H1 (cell line): Measurements from ENCODE around the gene CAMTA1. TPM values are rescaled to one million over a fixed set of nuclear protein-coding genes. Genes with fewer than 3 reads are reported as not detected.

Experiments used
- CTCF ChIA-PET: fragments of 300-600 bp; sonication (Branson Sonifier 250); formaldehyde crosslinking; loops from one replicate; lab custom pipeline; 2021; ENCODE audit not compliant: partially characterized antibody; lab: Charles Lee
- POLR2A ChIA-PET: fragments of 300-600 bp; sonication (Branson Sonifier 250); formaldehyde crosslinking; loops from one replicate; lab custom pipeline; 2021; ENCODE audit warnings: inconsistent platforms; ENCODE audit not compliant: partially characterized antibody; lab: Charles Lee
- DNase-seq, 2 experiments: peaks; one replicate each; pipeline versions ENCODE4 v3.0.0 to v3.0.0-alpha.2; 2010 to 2022; ENCODE audit warnings: low spot score in 2 of 2, low read depth in 1 of 2, mixed read lengths in 1 of 2
- FAIRE-seq: peaks from 2 replicates; lab custom pipeline; 2011; peaks lifted over from hg19 to GRCh38; lab: Jason Lieb, UNC
- H2AFZ ChIP-seq: 2 replicates; pipeline ENCODE4 v1.8.1; 2012; ENCODE audit warnings: low read length, inconsistent platforms
- H2AK5ac ChIP-seq: 2 replicates; pipeline ENCODE4 v1.6.1; 2013; ENCODE audit warnings: low read depth, low read length
- H2BK120ac ChIP-seq: replicated peaks from 2 replicates; pipeline ENCODE3; 2013; ENCODE audit warnings: low read depth, low read length, inconsistent platforms
- H2BK12ac ChIP-seq: 2 replicates; pipeline ENCODE4 v1.6.1; 2013; ENCODE audit warnings: low read depth, low read length
- H2BK15ac ChIP-seq: 2 replicates; pipeline ENCODE4 v1.6.1; 2013; ENCODE audit warnings: low read length
- H2BK20ac ChIP-seq: 2 replicates; pipeline ENCODE4 v1.6.1; 2013; ENCODE audit warnings: low read length
- H2BK5ac ChIP-seq: 2 replicates; pipeline ENCODE4 v1.6.1; 2013; ENCODE audit warnings: low read depth, low read length
- H3K14ac ChIP-seq: 2 replicates; pipeline ENCODE4 v1.6.1; 2013; ENCODE audit warnings: inconsistent platforms; ENCODE audit not compliant: insufficient read length
- H3K18ac ChIP-seq: 2 replicates; pipeline ENCODE4 v1.6.1; 2013; ENCODE audit warnings: low read length; ENCODE audit errors: extremely low read depth
- H3K23ac ChIP-seq: 2 replicates; pipeline ENCODE4 v1.6.1; 2013; ENCODE audit warnings: inconsistent platforms; ENCODE audit not compliant: insufficient read length
- H3K23me2 ChIP-seq: 2 replicates; pipeline ENCODE4 v1.6.1; 2013; ENCODE audit warnings: low read depth, low read length
- H3K27ac ChIP-seq: 2 replicates; pipeline ENCODE4 v1.6.1; 2011; ENCODE audit warnings: low read depth, low read length, inconsistent platforms
- H3K27me3 ChIP-seq, 4 experiments: replicated peaks in 1 of 4; 1 replicate in 1 of 4; 2 replicates in 3 of 4; pipeline versions ENCODE4 v1.6.1 to v1.8.1; 2011 to 2013; ENCODE audit warnings: low read length in 3 of 4, mild to moderate bottlenecking in 3 of 4, inconsistent platforms in 2 of 4, mixed read lengths in 2 of 4, moderate library complexity in 1 of 4; ENCODE audit not compliant: control insufficient read depth in 3 of 4, insufficient read depth in 3 of 4; ENCODE audit errors: extremely low read depth in 1 of 4
- H3K36me3 ChIP-seq, 4 experiments: 2 replicates each; pipeline versions ENCODE4 v1.6.1 to v1.8.1; 2011 to 2013; ENCODE audit warnings: mild to moderate bottlenecking in 4 of 4, low read length in 3 of 4, moderate library complexity in 2 of 4, control low read depth in 1 of 4, inconsistent platforms in 1 of 4; ENCODE audit not compliant: insufficient read depth in 4 of 4, control insufficient read depth in 2 of 4
- H3K4ac ChIP-seq: replicated peaks from 2 replicates; pipeline ENCODE3; 2013; ENCODE audit warnings: low read length, low read depth, mixed read lengths, inconsistent platforms; ENCODE audit not compliant: insufficient read length
- H3K4me1 ChIP-seq, 4 experiments: replicated peaks in 1 of 4; 1 replicate in 1 of 4; 2 replicates in 3 of 4; pipeline versions ENCODE4 v1.6.1 to v1.8.1; 2011 to 2013; ENCODE audit warnings: low read length in 3 of 4, inconsistent platforms in 2 of 4, mixed read lengths in 1 of 4; ENCODE audit not compliant: insufficient read depth in 4 of 4, control insufficient read depth in 3 of 4
- H3K4me2 ChIP-seq, 2 experiments: 2 replicates each; pipeline versions ENCODE4 v1.6.1 to v1.8.1; 2011 to 2013; ENCODE audit warnings: low read depth in 2 of 2, low read length in 2 of 2, control low read depth in 1 of 2, inconsistent platforms in 1 of 2, mild to moderate bottlenecking in 1 of 2; ENCODE audit not compliant: insufficient read depth in 1 of 2
- H3K4me3 ChIP-seq, 4 experiments: fragments of 200-600, 300-600 bp in 1 of 4; sonication (generic), shearing (Covaris generic), sonication (Bioruptor Twin) in 1 of 4; 2 replicates each; pipeline versions ENCODE4 v1.5.1 to v1.8.1; 2011 to 2016; ENCODE audit warnings: low read length in 4 of 4, low read depth in 3 of 4, control low read depth in 2 of 4, inconsistent platforms in 2 of 4, mild to moderate bottlenecking in 2 of 4, mixed read lengths in 1 of 4, moderate library complexity in 1 of 4; ENCODE audit not compliant: insufficient read depth in 2 of 4; ENCODE audit errors: extremely low read depth in 1 of 4
- H3K56ac ChIP-seq: replicated peaks from 2 replicates; pipeline ENCODE3; 2013; ENCODE audit warnings: low read depth, mild to moderate bottlenecking, mixed read lengths, low read length, inconsistent platforms; ENCODE audit not compliant: insufficient read length
- H3K79me1 ChIP-seq: 2 replicates; pipeline ENCODE4 v1.6.1; 2013; ENCODE audit warnings: low read depth, low read length, control low read depth
- H3K79me2 ChIP-seq, 2 experiments: 2 replicates each; pipeline versions ENCODE4 v1.6.1 to v1.8.1; 2012 to 2013; ENCODE audit warnings: low read length in 2 of 2, mild to moderate bottlenecking in 2 of 2, inconsistent platforms in 1 of 2; ENCODE audit not compliant: insufficient read depth in 2 of 2, control insufficient read depth in 1 of 2
- H3K9ac ChIP-seq, 4 experiments: replicated peaks in 1 of 4; 1 replicate in 1 of 4; 2 replicates in 3 of 4; pipeline versions ENCODE4 v1.6.1 to v1.8.1; 2011 to 2013; ENCODE audit warnings: low read depth in 3 of 4, low read length in 3 of 4, control low read depth in 2 of 4, mild to moderate bottlenecking in 2 of 4, moderate library complexity in 2 of 4, inconsistent platforms in 1 of 4; ENCODE audit errors: extremely low read depth in 1 of 4
- H3K9me3 ChIP-seq, 2 experiments: 2 replicates each; pipeline versions ENCODE4 v1.6.1 to v1.8.1; 2012 to 2013; ENCODE audit warnings: mild to moderate bottlenecking in 2 of 2, moderate library complexity in 2 of 2, control low read depth in 1 of 2, inconsistent platforms in 1 of 2, low read depth in 1 of 2, low read length in 1 of 2, mixed read lengths in 1 of 2; ENCODE audit not compliant: insufficient read depth in 2 of 2
- H4K20me1 ChIP-seq, 2 experiments: replicated peaks in 1 of 2; 2 replicates each; pipeline versions ENCODE3 to v1.8.1; 2011 to 2013; ENCODE audit warnings: inconsistent platforms in 2 of 2, low read length in 2 of 2, mild to moderate bottlenecking in 1 of 2; ENCODE audit not compliant: insufficient read depth in 2 of 2, control insufficient read depth in 1 of 2
- H4K5ac ChIP-seq: 2 replicates; pipeline ENCODE4 v1.6.1; 2013; ENCODE audit warnings: low read length, low read depth, mixed read lengths, inconsistent platforms; ENCODE audit not compliant: insufficient read length
- H4K8ac ChIP-seq: 2 replicates; pipeline ENCODE4 v1.8.0; 2013; ENCODE audit warnings: mild to moderate bottlenecking, moderate library complexity, low read length, inconsistent platforms; ENCODE audit not compliant: insufficient read depth; ENCODE audit errors: extremely low read depth
- H4K91ac ChIP-seq: replicated peaks from 2 replicates; pipeline ENCODE3; 2013; ENCODE audit warnings: low read length, mixed read lengths, inconsistent platforms; ENCODE audit not compliant: insufficient read length
- KDM1A ChIP-seq: fragments of 200-600, 300-600 bp; sonication (generic); IDR thresholded peaks from 2 replicates; pipeline ENCODE4 v1.7.1; 2016; ENCODE audit warnings: mild to moderate bottlenecking, low read length, borderline replicate concordance
- SIRT6 ChIP-seq: IDR thresholded peaks from one replicate; pipeline ENCODE4 v1.7.1; 2012; ENCODE audit warnings: low read length, inconsistent platforms
- WGBS, 2 experiments: shearing (Covaris generic) in 1 of 2; methylation state at CpG; one replicate each; pipeline versions ENCODE4 v1.1.6 to v1.1.7; 2013 to 2015; ENCODE audit warnings: low lambda C conversion rate in 2 of 2, mixed read lengths in 2 of 2, inconsistent platforms in 1 of 2, low coverage in 1 of 2, missing lambda C conversion rate in 1 of 2; ENCODE audit not compliant: insufficient replicate concordance in 2 of 2, insufficient coverage in 1 of 2, insufficient read length in 1 of 2; ENCODE audit errors: extremely low coverage in 1 of 2, missing lambda C conversion rate in 1 of 2; 5-methylcytosine and 5-hydroxymethylcytosine counted together
- polyA plus RNA-seq, 7 experiments: library from polyadenylated mRNA; depleted of rRNA in 3 of 7; stranded (reverse) in 5 of 7; unstranded in 2 of 7; fragments of >200 nt in 5 of 7; fragments of 200-250 nt in 2 of 7; gene quantifications; 1 replicate in 5 of 7; 2 replicates in 1 of 7; 4 replicates in 1 of 7; pipeline versions ENCODE4 v1.2.1 to v1.2.3, GENCODE V29; 2011 to 2013; ENCODE audit warnings: missing spikeins in 2 of 7, mixed read lengths in 2 of 7
- total RNA-seq: library from RNA; stranded (reverse); fragmentation: NEBNext Ultra II Directional; extraction: Animal tissue kit (Norgen Biotek cat#: 25700); gene quantifications from 2 replicates; pipeline ENCODE4 v1.2.1, GENCODE V29; 2021

The CAMTA1 gene
- total and polyA plus RNA-seq, 2 of the 8 experiments (the other 6 are each of a cell fraction or from before 2014, with no cell fraction given) = 65.0 to 119 TPM

DNA sequence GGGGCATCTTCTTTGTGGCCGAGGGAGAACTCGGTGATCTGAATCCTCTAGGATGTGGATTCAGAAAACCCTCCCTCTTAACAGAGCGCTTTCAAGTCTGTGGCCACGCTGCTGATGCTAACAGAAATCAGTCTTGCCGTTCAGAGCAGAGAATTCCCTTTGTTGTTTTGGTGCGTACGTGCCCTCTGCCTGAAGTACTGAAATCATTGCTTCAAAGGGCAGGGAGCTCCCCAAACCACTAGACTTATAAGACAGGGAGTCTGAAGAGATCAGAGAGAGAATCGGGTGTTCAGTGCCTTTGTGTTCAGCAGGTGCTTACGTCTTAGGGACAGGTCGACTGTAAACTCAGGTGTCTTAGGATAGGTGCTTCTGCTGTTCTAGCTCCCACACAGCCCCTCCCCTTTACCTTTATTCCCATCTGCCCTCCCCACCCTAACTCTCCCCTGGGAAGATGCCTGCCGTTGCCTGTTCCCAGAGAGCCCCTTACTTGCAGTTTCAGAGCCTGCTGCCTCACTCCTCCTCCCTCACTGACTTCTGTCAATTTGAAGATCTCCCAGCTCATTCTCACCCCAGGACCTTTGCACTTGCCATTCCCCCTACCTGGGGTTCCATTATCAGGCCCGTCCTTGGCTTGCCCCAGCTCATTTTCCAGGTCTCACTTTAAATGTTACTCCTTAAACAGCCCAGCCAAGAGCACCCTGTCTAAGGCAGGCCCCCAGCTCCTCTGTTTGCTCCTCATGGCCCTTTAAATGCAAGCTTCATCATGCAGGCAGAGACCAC lies 143.0 kb downstream of the CAMTA1 start:
- no peaks in the 10 kb centered on the region for H3K27me3 ChIP-seq
- H2AK5ac ChIP-seq = no peak overlapping the region; the same call in 1 of the 2 replicates
- POLR2A ChIA-PET = interaction anchor here (0.6 to 1.5 kb wide), 2 partner anchors 12 to 188 kb away, joined by 3 to 8 read pairs; no protein-coding TSS in a partner anchor
- no peak overlapping the region for H3K56ac ChIP-seq
- H4K20me1 ChIP-seq = no peaks in the 10 kb centered on the region
- no peak for FAIRE-seq
- no peak overlapping the region for H3K4me3 ChIP-seq
- no peak overlapping the region for H4K5ac ChIP-seq
- no peak overlapping the region for H4K8ac ChIP-seq
- no peak overlapping the region for H2AFZ ChIP-seq
- no peaks in the 10 kb centered on the region for H3K23me2 ChIP-seq
- no peak overlapping the region for H2BK20ac ChIP-seq
- H3K27ac ChIP-seq = no peak overlapping the region
- H3K14ac ChIP-seq = no peak overlapping the region
- 79% methylated on average over 12 of the region's 12 CpGs; no CpG with 5 or more reads in 1 of the 2 experiments for WGBS, 2 experiments
- no peak for DNase-seq
- no peak overlapping the region for H3K4ac ChIP-seq
- CTCF ChIA-PET = interaction anchor here (0.9 to 3.2 kb wide), 4 partner anchors 8 to 115 kb away, joined by 3 to 12 read pairs (median 4); no protein-coding TSS in a partner anchor
- no peaks in the 10 kb centered on the region; a peak in 1 of 7 replicates for H3K4me1 ChIP-seq
- H2BK120ac ChIP-seq = no peak overlapping the region
- no peaks in the 10 kb centered on the region for H3K9me3 ChIP-seq
- peak overlapping the region in 1 of 4 experiments; percentile 18; a peak in 1 of 7 replicates for H3K9ac ChIP-seq
- TF ChIP-seq KDM1A (peak; percentile 68; the same call in 1 of the 2 replicates), SIRT6 (no peak)
- H3K79me1 ChIP-seq = no peaks in the 10 kb centered on the region
- H3K79me2 ChIP-seq = no peaks in the 10 kb centered on the region
- no peak overlapping the region for H3K23ac ChIP-seq
- H3K36me3 ChIP-seq = no peaks in the 10 kb centered on the region
- no peak overlapping the region for H3K4me2 ChIP-seq
- no peak overlapping the region for H4K91ac ChIP-seq
- no peak overlapping the region for H2BK12ac ChIP-seq
- no peak overlapping the region for H3K18ac ChIP-seq
- H2BK5ac ChIP-seq = no peak overlapping the region
- H2BK15ac ChIP-seq = no peak overlapping the region
